GM12874 (cell line): ENCODE measurements around the gene OR10A2.

Source experiments
- CTCF ChIP-seq: IDR thresholded peaks from 2 replicates; pipeline ENCODE4 v1.5.1; 2011; ENCODE audit warnings: low read depth, mild to moderate bottlenecking, control low read depth, low read length, moderate library complexity; ENCODE audit not compliant: insufficient read depth

Gene OR10A2

GRCh38 chr11:6882751-6883150 is 19.9 kb downstream of the OR10A2 start:
- no peak for TF ChIP-seq CTCF

GRCh38 chr11:6888830-6889229 is 26.0 kb downstream of the OR10A2 start:
- TF ChIP-seq CTCF = no peak

- no peak for TF ChIP-seq CTCF
These were observed 27.0 kb downstream of the OR10A2 start for GRCh38 chr11:6889835-6890234.

GRCh38 chr11:6892400-6892799 is 29.5 kb downstream of the OR10A2 start, which contains the start of gene OR2D2:
OR2D2 (minus strand) TSS chr11:6892500; CDS start chr11:6892500, 0 bp downstream.
- no peak for TF ChIP-seq CTCF

- TF ChIP-seq CTCF = no peak
These were observed 31.2 kb downstream of the OR10A2 start for GRCh38 chr11:6894097-6894496.

- no peak for TF ChIP-seq CTCF
These were observed 32.2 kb downstream of the OR10A2 start for GRCh38 chr11:6895010-6895409.

GRCh38 chr11:6898911-6899310 is 36.1 kb downstream of the OR10A2 start:
- TF ChIP-seq CTCF = no peak
